Nephron (organoid): Measurements from ENCODE around the gene GZMH.

ENCODE experiments used
- H3K27ac Mint-ChIP-seq, 3 experiments: 2 replicates each; pipeline ENCODE4 v1.8.0; 2020; ENCODE audit warnings: mixed read lengths in 3 of 3, mild to moderate bottlenecking in 2 of 3, moderate library complexity in 1 of 3
- H3K27me3 Mint-ChIP-seq: 2 replicates; pipeline ENCODE4 v1.8.0; 2021; ENCODE audit warnings: low read depth, mild to moderate bottlenecking, moderate library complexity, mixed read lengths
- H3K36me3 Mint-ChIP-seq: 2 replicates; pipeline ENCODE4 v1.8.0; 2020; ENCODE audit warnings: low read depth, mixed read lengths
- H3K4me1 Mint-ChIP-seq: 2 replicates; pipeline ENCODE4 v1.8.0; 2020; ENCODE audit warnings: mixed read lengths
- H3K4me3 Mint-ChIP-seq, 3 experiments: 2 replicates each; pipeline ENCODE4 v1.8.0; 2020; ENCODE audit warnings: mild to moderate bottlenecking in 3 of 3, mixed read lengths in 3 of 3, moderate library complexity in 2 of 3
- H3K9me3 Mint-ChIP-seq: 2 replicates; pipeline ENCODE4 v1.8.0; 2020; ENCODE audit warnings: mixed read lengths
- TF ChIP-seq, protein P1 (sequence below), 3 experiments: fragments of 200-600 bp; sonication (generic); IDR thresholded peaks; one replicate each; pipeline ENCODE4 v1.5.0; 2021; ENCODE audit warnings: antibody characterized with exemption in 3 of 3; ENCODE audit not compliant: unreplicated experiment in 3 of 3

The GZMH gene

DNA sequence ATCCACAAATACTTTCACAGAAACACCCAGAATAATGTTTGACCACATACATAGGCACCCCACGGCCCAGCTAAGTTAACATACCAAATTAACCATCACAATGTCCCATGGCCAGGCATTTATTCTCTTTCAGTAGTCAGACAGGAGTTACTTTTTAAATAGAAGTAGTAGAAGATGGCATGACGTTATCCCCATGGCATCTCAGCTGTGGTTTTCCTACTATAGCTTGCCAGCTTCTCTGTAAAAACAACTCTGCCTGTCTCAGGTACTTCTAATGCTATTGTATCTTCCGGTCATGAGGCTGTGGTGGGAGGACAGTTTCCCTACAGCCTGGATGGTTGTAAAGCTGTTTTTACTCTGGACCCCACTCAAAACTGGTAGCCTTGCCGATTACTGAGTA is 52.7 kb downstream of the GZMH start:
- Mint-ChIP-seq H3K4me1 (no peaks in the 10 kb centered on the region), H3K9me3 (no peaks in the 10 kb centered on the region), H3K4me3 (no peak overlapping the region), H3K36me3 (no peaks in the 10 kb centered on the region), H3K27me3 (no peaks in the 10 kb centered on the region), H3K27ac (no peak overlapping the region)
- TF ChIP-seq, protein P1, sequence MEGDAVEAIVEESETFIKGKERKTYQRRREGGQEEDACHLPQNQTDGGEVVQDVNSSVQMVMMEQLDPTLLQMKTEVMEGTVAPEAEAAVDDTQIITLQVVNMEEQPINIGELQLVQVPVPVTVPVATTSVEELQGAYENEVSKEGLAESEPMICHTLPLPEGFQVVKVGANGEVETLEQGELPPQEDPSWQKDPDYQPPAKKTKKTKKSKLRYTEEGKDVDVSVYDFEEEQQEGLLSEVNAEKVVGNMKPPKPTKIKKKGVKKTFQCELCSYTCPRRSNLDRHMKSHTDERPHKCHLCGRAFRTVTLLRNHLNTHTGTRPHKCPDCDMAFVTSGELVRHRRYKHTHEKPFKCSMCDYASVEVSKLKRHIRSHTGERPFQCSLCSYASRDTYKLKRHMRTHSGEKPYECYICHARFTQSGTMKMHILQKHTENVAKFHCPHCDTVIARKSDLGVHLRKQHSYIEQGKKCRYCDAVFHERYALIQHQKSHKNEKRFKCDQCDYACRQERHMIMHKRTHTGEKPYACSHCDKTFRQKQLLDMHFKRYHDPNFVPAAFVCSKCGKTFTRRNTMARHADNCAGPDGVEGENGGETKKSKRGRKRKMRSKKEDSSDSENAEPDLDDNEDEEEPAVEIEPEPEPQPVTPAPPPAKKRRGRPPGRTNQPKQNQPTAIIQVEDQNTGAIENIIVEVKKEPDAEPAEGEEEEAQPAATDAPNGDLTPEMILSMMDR (IDR thresholded peaks at IDR 0.05; ENCODE audit: unreplicated experiment in 3 of 3): no peak
